NCI-H1105 (cell line): ENCODE measurements around the gene FOSL2.

Source experiments
- DNase-seq: peaks from one replicate; lab custom pipeline; 2025; lab: John Stamatoyannopoulos, UW

The FOSL2 gene

GRCh38 chr2:28450901-28451565 is 58.4 kb downstream of the FOSL2 start:
- DNase-seq = no peak

- DNase-seq = no peak
Observed at GRCh38 chr2:28451793-28452533, 59.3 kb downstream of the FOSL2 start.

GRCh38 chr2:28452534-28453081 is 60.0 kb downstream of the FOSL2 start:
- peak; percentile 13 for DNase-seq

GRCh38 chr2:28453396-28453795 is 60.7 kb downstream of the FOSL2 start:
- no peak for DNase-seq

- no peak for DNase-seq
Observed at GRCh38 chr2:28454016-28454930, 61.6 kb downstream of the FOSL2 start.

GRCh38 chr2:28457237-28457636 is 64.6 kb downstream of the FOSL2 start:
- DNase-seq = no peak

- no peak for DNase-seq
Observed at GRCh38 chr2:28461056-28461455, 68.4 kb downstream of the FOSL2 start.

GRCh38 chr2:28462122-28462521 is 69.5 kb downstream of the FOSL2 start:
- no peak for DNase-seq

GRCh38 chr2:28463211-28463816 is 70.7 kb downstream of the FOSL2 start:
- no peak for DNase-seq

- no peak for DNase-seq
Observed at GRCh38 chr2:28463893-28464292, 71.2 kb downstream of the FOSL2 start.

GRCh38 chr2:28465148-28465885 is 72.7 kb downstream of the FOSL2 start:
- no peak for DNase-seq
